SU-DHL-6 (cell line): ENCODE measurements around the gene MRPL55.

Experiments
- EZH2phosphoT487 ChIP-seq: fragments of 200-600 bp; sonication (generic), shearing (Covaris generic); conservative IDR thresholded peaks from 2 replicates; pipeline ENCODE4 v1.6.1; 2018; ENCODE audit warnings: mild to moderate bottlenecking, antibody characterized with exemption, low read length, moderate library complexity, mixed read lengths
- TF ChIP-seq, protein P1 (sequence below): fragments of 200-600 bp; sonication (generic); IDR thresholded peaks from one replicate; pipeline ENCODE4 v1.5.1; 2017; ENCODE audit warnings: antibody characterized with exemption, mild to moderate bottlenecking, low read length, moderate library complexity; ENCODE audit not compliant: insufficient read depth, poor library complexity, severe bottlenecking

DNA sequence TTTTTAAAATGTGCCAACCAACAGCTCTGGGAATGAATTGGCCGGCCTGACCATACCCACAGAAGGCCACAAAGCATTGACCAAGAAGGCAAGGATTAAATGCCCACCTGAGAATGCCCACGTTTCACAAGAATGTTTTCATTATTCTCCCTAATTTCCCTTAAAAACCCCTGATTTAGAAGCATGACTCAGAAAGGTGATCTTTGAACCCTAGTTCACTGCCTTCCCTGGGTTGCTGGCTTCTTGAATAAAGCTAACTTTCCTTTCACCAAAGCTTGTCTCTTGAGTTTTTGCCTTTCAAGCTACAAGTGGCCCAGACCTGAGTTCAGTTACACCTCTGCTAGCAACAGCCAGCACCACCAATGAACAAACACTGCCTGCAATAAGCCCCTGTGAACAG, 14.4 kb upstream of the MRPL55 start:
- TF ChIP-seq, protein P1, sequence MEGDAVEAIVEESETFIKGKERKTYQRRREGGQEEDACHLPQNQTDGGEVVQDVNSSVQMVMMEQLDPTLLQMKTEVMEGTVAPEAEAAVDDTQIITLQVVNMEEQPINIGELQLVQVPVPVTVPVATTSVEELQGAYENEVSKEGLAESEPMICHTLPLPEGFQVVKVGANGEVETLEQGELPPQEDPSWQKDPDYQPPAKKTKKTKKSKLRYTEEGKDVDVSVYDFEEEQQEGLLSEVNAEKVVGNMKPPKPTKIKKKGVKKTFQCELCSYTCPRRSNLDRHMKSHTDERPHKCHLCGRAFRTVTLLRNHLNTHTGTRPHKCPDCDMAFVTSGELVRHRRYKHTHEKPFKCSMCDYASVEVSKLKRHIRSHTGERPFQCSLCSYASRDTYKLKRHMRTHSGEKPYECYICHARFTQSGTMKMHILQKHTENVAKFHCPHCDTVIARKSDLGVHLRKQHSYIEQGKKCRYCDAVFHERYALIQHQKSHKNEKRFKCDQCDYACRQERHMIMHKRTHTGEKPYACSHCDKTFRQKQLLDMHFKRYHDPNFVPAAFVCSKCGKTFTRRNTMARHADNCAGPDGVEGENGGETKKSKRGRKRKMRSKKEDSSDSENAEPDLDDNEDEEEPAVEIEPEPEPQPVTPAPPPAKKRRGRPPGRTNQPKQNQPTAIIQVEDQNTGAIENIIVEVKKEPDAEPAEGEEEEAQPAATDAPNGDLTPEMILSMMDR = no peak
- no peak for TF ChIP-seq EZH2phosphoT487
